CD4-positive, alpha-beta T cell treated with Interleukin-4 for 4 hours (primary cell): Measurements from ENCODE around the gene SLC41A3.
"Not testable (repeated sequence)": the region's sequence is repeated elsewhere in the genome, so short reads cannot be mapped to it uniquely, and the experiment has no call there.

Experiments used
- DNase-seq: peaks from one replicate; pipeline ENCODE4 v3.0.0-alpha.2; 2020

Gene SLC41A3

DNA sequence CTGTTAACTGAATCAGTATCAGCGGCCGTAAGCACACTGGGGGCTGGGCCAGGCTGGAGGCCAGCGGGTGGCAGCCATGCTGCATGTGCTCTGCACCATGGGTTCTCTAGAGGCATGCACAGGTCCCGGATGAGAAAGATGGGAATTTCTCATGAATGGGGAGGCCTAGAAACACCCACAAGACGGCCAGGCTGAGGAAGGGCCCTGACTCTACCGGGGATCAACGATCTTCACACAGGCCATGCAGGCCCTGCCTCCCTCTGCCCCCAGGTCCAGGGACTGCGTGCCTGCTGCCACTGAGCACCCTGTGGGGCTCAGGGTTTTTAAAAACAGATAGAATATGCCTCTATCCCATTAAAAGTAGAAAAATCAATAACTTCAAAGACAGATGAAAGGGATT, 32.7 kb downstream of the SLC41A3 start:
- DNase-seq, result no peak

DNA sequence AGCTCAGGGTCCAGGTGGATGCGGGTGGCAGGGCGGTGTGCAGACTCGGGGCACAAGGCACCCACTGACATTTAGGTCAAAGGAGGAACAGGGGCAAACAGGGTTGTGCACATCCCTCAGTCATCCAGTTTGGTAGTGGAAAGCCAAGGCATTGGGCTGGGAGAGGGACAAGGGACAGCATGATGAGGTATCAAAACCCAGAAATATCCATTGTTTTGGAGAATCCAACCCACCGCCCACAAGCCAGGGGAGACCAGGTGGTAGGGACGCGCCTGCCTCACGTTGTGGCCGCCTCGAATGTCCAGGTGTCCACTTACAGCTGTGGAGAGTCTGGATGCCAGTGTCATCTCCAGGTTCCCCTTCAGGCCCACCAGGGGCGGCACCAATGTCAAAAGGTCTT, 33.3 kb downstream of the SLC41A3 start:
- no peak for DNase-seq

DNA sequence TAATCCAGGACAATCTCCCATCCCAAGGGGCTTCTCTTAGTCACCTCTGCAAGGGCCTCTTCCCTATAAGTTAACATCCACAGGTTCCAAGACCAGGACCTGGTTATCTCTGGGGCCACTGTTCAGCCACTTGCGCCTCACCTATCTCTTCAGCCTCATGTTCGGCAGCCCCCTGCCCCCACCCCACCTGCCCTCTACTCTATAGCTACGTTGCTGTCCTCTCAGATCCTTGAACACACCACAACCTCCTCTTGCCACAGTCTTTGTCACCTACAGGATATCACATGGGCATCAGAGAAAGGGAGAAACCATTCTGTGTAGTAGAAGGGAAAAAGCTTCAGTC, 33.9 kb downstream of the SLC41A3 start:
- no peak for DNase-seq

DNA sequence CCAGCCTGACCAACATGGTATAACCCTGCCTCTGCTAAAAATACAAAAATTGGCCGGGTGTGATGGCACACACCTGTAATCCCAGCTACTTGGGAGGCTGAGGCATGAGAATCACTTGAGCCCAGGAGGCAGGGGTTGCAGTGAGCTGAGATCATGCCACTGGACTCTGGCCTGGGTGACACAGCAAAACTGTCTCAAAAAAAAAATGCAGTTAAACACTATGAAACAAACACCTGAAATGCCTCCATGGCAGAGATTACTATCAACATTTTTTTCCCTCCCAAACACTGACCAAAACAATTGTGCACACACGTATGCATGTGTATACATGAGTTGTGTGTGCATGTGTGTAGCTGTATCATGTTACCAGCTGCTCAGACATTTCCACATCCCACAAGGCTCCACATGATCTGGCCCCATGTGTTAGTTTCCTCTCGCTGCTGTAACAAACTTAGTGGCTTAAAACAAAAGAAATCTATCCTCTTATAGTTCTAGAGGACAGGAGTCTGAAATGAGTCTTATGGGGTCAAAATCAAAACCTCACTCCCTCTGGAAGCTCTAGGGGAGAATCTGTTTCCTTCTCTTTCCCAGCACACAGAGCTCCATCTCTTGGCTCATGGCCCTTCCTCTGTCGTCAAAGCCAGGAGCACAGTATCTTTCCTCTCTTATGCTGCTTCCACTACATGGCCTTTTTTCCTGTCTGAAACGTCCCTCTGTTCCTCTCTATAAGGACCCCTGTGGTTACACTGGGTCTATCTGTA, 34.5 kb downstream of the SLC41A3 start:
- no peak for DNase-seq

DNA sequence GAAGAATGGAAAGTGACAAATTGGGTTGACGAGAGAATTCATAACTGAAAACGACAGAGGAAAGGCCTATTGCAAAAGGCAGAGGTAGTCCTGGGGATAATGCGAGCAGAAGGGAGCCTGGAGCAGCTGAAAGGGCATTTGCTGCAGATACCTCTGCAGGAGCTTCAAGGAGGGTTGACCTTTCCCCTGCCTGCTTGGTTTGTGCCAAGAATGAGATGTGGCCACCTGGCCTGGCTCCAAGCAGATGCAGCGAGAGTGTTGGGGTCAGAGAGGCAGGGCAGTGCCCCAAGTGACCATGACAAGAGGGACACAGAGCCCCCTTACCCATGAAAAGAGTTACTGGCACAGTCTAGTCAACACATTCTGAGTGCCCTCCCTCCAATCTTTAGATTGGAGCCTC, 43.5 kb downstream of the SLC41A3 start:
- DNase-seq, result no peak

DNA sequence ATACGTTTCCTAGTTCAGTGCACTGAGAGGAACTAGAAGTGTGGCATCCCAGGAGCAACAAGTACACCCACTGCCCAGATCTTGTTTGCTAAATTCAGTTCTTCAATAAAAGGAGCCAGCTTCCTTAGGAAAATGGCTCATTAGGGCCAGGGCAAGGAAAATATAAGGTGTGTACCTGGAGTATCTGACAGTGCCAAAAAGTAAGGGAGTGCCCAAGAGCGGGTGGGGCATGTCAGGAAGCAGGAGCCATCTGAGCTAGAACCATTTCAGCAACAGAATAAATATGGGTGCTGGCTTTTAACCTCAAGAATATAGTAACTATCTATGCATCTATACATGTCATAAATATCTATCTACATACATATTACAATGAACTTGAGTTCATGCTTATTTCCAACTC, 44.1 kb downstream of the SLC41A3 start:
- no peak for DNase-seq

DNA sequence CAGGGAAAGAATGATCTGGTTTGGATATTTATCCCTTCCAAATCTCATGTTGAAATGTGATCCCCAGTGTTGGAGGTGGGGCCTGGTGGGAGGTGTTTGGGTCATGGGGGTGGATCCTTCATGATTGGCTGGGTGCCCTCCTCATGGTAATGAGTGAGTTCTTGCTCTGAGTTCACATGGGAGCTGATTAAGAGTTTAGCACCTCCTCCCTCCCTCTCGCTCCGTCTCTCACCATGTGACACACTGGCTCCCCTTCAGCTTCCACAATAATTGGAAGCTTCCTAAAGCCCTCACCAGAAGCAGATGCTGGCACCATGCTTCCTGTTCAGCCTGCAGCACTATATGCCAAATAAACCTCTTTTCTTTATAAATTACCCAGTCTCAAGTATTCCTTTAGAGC, 45.1 kb downstream of the SLC41A3 start:
- DNase-seq, result not testable (repeated sequence)

DNA sequence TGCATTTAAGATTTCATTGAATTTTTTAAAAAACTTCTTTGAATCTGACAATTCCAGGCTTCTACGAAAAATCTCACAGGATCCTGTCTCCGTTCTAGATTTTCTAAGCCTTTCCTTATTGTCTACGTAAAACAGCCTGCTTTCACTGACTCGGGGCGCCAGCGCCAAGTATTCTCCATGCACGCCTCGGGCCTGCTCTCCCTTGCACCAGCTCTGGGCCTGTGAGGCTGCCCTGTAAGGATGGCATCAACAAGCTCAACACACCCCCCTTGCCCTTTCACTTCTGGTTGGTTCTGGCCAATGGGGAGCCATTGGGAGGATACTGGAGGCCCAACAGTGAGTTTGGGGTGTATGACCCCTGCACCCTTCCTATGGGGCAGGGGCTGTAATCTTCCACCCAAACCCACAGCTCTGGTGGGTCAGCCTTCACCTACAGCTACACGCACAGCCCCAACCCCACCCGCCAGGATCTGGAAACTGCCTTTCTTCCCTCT, 47.8 kb downstream of the SLC41A3 start:
- no peak for DNase-seq

DNA sequence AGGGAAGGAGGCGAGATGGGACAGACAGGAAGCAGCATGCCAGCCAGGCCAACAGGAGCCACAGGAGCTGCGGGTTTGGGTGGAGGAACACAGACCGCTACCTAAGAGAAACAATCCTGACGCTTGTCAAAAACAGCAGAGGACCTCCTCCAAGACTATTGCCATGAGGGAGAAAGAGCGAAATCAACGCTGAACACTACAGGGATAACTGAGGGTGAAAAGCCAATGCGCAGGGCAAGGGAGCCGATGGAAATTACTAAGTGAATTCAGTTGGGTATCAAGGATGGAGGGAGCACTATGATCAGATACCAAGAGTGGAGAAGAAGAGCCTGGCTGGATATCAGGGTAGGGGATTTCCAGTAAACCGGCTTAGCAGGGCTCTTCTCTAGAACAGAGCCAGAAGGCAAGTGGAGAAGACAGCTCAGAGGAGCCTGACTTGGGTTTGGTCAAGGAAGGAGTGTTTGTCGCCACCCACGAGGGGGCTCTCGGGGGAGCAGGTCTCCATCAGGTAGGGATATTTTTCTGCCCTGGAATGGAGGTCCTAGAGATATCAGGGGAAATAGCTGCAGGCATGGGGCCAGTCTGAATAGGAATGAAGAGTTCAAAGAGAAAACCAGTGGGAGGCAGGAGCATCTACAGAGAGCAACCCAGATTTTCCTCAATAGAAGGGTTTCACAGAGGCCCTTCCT, 48.4 kb downstream of the SLC41A3 start:
- no peak for DNase-seq

DNA sequence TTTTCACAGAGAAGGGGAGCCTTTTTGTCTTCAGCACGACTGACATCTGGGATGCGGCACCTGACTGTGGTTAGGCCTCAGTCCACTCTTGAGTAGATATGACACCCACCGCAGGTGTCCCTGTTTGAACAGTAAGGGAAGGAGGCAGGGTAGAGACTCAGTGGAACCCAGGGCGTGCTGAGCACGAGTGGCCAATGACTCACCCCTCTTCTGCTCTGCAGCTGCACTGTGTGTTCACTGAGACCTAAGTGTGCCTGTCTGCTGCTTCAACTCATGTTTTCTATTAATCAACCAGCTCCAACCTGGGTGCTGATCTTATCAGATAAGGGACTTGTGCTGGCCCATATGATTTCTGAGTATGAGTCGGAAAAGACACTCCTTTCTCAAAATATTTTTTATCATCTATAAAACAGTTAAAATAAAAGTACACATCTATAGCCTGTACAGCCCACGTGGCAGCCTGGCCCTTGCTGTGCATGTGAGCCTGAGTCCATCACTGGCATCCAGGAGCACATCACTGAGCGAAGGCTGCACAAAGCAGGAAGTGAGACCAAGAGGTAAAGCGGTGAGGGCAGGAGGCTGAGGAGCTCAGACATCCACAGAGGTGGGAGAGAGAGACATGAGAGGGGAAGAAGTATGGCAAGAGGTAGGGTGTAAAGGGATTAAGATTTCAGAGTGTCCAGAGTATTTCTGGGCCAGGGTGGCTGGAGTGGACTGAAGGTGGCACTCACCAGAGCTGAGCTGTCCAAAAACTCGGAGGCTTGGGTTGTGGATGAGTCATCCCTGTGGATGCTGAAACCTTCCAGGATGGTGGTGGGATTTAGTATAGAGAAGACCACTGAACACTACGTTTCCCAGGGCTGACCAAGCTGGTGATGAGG, 49.2 kb downstream of the SLC41A3 start:
- peak; percentile 33 for DNase-seq

DNA sequence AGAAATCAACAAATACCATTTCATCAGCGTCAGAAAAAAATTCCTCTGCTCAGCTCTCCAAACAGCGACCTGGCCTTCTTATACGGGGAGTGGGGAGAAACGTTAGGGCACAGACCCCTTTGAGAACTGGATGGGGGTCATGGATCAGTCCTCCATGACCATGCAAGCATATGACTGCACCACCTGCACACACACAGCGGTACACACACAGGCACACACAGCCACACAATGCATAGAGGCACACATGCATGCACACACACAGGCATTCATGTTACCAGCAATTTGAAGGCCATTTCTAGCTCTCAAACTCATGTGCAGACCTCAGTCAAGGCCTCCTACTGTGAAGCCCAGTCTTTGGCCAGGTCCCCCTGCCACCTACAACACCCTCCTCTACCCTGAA, 50.2 kb downstream of the SLC41A3 start:
- DNase-seq, result no peak

DNA sequence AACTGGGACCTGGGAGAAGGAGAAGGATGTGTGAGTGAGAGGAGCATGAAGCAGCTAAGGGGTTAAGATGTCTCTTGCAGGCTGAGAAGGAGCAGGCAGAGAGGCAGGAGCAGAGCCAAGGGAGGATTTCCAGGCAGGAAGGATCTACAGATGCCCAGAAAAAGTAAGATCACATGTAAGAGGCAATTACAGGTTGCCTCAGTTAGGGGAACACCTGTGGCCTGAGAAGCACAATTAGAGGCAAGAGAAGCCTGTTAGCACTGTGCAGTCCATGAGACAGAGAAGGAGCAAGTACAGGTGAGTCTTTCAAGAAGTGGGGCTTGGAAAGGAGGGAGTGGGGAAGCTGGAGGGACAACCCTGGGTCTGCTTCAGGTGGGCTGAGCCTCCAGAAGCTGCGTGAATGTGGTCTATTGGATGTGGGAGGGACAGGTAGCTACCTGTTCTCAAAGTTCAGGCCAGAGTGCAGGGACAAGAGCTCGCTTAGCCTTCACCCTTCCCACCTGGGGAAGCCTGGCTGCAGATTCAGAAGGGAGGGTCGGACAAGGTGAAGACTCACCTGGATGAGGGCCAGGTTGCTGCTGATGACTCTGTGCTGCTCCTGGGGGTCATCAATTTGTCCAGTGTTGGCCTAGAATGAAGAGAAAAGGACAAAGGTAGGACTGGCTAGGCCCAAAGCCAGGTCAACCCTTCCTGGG, 50.7 kb downstream of the SLC41A3 start:
- DNase-seq, result no peak

DNA sequence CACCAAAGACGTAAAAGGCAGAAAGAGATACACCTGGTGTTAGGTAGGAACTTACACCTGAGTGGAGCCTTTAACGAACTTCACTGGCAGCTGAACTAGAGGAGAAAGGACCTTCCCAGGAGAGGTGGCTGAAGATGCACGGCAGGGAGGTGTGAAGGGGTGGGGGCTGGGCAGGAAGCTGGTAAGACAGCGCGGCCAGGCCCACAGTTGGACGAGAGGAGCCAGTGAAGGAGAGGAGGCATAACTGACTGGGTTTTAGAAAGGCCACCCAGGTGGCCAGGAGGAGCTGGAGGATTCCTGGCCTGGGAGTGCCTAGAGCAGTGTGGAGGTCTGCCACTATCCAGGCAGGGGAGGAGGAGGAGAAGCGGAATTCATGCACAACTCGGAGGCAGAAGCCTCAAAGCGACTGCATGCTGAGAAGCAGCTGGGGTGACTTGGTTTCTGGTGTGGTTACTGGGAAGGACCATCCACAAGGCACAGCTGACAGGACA, 51.9 kb downstream of the SLC41A3 start:
- DNase-seq, result no peak

DNA sequence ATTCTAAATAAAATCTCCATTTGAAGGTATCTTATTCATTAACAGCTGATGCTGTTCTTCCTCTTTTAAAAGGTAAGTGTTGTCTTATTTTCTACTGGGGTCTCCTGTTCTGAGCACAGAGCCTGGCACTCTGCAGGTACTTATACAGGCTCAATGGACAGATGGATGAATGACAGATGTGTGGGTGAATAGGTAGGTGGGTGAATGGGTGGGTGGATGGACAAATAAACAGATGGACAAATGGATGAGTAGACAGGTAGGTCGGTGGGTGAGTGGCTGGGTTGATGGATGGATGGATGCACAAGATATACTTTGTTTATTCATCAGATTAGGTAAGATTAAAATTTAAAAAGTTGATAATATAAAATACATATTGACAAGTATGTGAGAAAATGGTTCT, 53.5 kb downstream of the SLC41A3 start:
- no peak for DNase-seq

DNA sequence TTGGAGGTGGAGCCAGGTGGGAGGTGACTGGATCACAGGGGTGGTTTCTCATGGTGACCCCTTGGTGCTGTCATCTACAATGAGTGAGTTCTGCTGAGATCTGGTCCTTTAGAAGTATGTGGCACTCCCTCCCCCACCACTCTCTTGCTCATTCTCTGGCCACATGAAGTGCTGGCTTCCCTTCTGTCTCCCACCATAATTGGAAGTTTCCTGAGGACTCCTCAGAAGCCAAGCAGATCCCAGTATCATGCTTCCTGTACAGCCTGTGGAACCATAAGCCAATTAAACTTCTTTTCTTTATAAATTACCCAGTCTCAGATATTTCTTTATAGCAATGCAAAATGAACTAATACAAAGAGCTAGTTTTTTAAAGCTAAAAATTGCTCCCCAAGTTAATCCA, 54.7 kb downstream of the SLC41A3 start:
- no peak for DNase-seq

DNA sequence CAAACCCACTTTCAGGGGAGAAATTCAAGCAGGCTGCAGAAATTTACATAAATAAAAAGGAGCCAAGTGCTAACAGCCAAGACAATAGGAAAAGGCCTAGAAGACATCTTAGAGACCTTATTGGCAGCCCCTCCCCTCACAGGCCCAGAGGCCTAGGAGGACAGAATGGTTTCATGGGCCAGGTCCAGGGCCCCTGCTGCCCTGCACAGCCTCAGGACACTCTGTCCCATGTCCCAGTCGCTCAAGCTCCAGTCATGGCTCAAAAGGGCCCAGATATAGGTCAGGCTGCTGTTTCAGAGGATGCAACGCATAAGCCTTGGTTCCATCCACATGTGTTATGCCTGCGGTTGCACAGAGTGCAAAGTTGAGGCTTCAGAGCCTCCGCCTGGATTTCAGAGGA, 55.8 kb downstream of the SLC41A3 start:
- no peak for DNase-seq

DNA sequence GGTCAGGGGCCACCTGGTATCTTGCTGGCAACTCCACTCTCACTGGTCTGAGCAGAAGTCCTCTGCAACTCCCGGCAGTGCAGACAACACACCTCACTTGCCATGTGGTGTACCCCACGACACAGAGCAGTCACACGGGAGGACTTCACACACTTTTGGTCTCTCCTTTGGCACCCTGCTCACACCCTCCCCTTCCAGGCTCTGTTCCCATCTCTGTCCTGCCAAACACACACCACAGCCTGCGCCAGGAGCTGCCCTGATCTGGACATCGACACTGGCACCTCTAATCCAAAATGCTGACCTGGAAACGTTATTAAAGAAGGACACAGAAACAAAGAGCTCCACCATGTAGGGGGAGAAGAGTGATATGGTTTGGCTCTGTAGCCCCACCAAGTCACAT, 57.2 kb downstream of the SLC41A3 start:
- no peak for DNase-seq

DNA sequence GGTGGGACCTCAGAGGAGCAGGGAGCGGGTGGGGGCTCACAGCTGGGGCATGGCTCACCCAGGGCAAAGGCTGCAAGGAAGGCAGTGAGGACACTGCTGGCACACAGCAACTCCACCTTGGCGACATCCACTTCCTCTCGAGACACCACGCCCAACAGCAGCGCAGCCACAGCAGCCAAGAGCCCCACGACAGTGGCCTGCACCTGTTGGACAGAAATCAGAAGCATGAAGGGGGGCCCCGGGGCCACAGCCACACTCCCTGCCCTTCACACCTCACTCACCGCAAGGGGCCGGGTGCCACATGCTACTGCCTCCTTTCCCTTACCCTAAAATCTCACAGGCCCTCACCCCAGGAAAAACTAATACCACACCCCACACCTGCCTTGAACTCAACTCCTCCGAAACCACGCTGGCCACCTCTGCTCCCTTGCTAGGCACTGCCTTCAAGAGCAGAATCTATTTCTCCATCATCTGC, 57.6 kb downstream of the SLC41A3 start:
- DNase-seq, result peak; percentile 4

DNA sequence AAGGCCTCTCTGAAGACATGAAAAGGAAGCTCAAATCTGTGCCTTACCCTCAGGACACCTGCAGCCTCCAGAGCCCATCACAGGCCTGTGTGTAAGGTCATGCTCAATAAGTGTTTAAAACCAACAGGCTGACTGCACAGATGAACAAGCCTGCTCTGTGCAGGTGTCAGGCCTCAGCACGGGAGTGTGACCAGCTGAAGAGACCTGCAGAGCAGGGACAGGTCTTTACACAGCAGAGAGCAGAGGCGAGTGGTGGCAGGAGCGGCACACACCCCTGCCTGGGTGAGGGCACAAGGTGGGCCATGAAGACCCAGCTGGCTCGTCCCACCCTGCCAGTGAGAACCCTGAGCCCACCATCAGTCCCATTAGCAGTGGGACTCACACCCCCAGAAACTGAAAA, 58.1 kb downstream of the SLC41A3 start:
- no peak for DNase-seq

DNA sequence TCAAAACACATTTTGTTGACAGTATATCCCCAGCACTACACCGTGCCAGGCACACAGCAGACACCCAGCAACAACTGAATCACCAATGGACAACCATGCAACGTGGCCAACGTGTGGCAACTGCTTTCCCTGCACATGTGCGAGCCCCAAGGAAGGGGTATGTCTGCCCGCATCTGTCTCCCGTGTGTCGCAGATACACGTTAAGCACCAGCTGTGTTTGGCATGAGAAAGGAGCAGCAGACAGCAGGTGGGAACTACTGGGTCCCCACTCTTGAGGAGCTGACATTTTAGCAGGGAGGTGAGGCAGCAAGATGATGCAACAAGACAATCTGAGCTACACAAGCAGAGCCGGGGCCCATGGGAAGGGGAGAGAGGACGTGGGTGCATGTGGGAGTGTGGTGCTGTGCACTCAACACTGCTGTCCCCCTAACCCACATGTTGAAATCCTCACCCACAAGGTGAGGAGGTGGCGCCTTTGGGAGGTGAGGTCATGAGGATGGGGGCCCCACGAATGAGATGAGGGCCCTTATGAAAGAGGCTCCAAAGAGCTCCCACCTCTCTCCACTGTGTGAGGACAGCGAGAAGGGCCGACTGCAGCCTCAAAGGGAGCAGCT, 58.7 kb downstream of the SLC41A3 start:
- no peak for DNase-seq

DNA sequence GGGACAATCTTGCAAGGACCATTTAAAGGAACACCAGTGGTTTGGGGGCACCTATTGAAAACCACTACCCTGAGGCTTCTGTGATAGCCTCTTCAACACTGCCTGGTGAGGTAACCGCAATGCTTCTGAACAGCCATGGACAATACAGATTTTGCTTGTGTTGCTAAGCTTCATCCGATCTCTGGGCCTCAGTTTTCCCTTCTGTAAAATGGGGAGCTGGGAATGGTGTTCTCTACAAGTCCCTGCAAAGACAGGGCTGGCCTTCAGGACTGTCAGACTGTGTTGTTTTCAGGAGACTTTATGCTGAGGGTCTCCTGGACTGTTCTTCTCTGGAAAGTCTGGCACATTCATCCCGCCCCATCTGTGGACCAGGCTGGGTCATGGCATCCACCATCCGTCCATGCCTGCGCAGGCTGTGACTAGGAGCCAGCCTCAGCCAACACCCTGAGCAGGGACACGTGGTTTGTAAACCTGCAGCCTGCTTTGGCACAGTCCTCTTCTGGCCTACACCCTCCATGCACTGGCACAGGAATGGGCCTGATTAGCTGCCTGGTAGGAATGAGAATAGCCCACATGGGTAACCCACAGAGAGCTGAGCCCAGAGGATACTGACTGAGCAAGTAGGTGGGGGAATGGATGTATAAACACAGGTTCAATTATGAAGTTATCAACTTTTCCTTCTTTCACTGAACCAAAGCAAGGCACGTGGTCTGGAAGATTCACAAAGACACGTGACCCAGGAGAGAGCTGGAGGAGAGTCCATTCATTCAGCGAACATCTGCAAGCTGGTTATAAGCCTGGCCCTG, 59.7 kb downstream of the SLC41A3 start:
- DNase-seq, result no peak
